ENCODE results near the gene C9.

- TF ChIP-seq, protein P1, sequence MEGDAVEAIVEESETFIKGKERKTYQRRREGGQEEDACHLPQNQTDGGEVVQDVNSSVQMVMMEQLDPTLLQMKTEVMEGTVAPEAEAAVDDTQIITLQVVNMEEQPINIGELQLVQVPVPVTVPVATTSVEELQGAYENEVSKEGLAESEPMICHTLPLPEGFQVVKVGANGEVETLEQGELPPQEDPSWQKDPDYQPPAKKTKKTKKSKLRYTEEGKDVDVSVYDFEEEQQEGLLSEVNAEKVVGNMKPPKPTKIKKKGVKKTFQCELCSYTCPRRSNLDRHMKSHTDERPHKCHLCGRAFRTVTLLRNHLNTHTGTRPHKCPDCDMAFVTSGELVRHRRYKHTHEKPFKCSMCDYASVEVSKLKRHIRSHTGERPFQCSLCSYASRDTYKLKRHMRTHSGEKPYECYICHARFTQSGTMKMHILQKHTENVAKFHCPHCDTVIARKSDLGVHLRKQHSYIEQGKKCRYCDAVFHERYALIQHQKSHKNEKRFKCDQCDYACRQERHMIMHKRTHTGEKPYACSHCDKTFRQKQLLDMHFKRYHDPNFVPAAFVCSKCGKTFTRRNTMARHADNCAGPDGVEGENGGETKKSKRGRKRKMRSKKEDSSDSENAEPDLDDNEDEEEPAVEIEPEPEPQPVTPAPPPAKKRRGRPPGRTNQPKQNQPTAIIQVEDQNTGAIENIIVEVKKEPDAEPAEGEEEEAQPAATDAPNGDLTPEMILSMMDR (IDR thresholded peaks at IDR 0.05), result no peak
- no peak for TF ChIP-seq EZH2 (IDR thresholded peaks at IDR 0.05; ENCODE audit: borderline replicate concordance, insufficient read depth, low read depth, low read length, poor library complexity, severe bottlenecking)
These were observed 3.7 kb downstream of the C9 start for GRCh38 chr5:39360471-39361111.
